ENCODE results near the gene GALNTL6. TPM values are rescaled to one million over a fixed set of nuclear protein-coding genes. Genes with fewer than 3 reads are reported as not detected.

The GALNTL6 gene
- total RNA-seq, 4 donors from 2014 or later: 0.30 to 1.3 (median 0.60) TPM

- intact Hi-C loops (cut with DNase I; ENCODE audit: low total_unique reads): no loop called here
- TF ChIP-seq POLR2A (IDR thresholded peaks at IDR 0.05): no peak
- no peak for TF ChIP-seq CTCF (IDR thresholded peaks at IDR 0.05)
- 74 to 80% methylated on average over 1 of the region's 1 CpG for WGBS, 2 donors
- DNase-seq (ENCODE audit: low spot score in 2 of 2): no peak
- H3K4me3 ChIP-seq (ENCODE audit: low read depth, poor library complexity, severe bottlenecking): no peak overlapping the region
Measured at GRCh38 chr4:172124656-172125308, 311.6 kb downstream of the GALNTL6 start.

DNA sequence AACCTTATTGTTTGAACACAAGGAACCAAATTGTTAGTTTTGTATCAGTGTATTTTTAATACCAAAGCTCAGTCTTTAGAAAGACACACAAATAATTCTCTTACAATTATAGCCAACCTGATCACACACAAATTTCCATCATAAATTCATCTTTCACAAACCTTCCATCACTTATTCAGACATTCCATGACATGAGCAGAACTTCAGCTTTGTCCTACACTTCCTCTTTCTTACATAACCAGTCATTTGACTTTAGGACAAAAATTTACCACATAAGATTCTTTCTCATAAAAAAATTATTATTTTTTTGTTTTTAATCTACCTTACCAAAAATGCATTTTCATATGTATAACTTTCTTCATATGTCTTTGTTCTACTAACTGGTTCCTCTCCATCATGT, 312.2 kb downstream of the GALNTL6 start:
- no peak for DNase-seq (ENCODE audit: low spot score in 2 of 2)
- TF ChIP-seq CTCF (IDR thresholded peaks at IDR 0.05) (no peak), POLR2A (IDR thresholded peaks at IDR 0.05) (no peak)
- intact Hi-C loops (cut with DNase I; ENCODE audit: low total_unique reads): no loop called here
- H3K4me3 ChIP-seq (ENCODE audit: low read depth, poor library complexity, severe bottlenecking): no peak overlapping the region

- no peak for DNase-seq (ENCODE audit: low spot score in 2 of 2)
- 91 to 94% methylated on average over 4 of the region's 4 CpGs for WGBS, 2 donors
Measured at GRCh38 chr4:172127168-172127567, 314.0 kb downstream of the GALNTL6 start.

DNA sequence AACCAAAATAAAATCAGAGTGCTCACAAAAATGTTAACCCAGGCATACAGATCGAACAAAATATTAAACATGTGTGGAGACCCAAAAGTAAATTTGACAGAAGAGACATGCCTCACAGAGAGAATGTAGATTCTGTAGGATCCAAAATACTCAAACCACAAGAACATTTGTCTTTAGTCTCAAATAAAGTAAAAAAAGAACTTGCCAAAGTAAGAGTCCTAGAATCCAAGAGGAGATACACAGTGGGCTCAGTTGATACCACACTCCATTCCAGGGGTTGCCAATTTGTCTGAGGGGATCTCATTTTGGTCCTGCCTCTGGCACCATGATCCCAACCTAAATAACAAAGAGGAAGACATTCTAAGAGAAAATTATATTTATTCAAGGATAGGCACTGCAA, 316.4 kb downstream of the GALNTL6 start:
- intact Hi-C loops (cut with DNase I; ENCODE audit: low total_unique reads): no loop called here
- no peak for TF ChIP-seq CTCF (IDR thresholded peaks at IDR 0.05)
- no peak for TF ChIP-seq POLR2A (IDR thresholded peaks at IDR 0.05)
- DNase-seq (ENCODE audit: low spot score in 2 of 2): no peak
- no peak overlapping the region for H3K4me3 ChIP-seq (ENCODE audit: low read depth, poor library complexity, severe bottlenecking)
- 53 to 57% methylated on average over 1 of the region's 1 CpG for WGBS, 2 donors

More at GRCh38 chr4:172127168-172127567, 314.0 kb downstream of the GALNTL6 start:
- no peak for TF ChIP-seq POLR2A (IDR thresholded peaks at IDR 0.05)
- no peak for TF ChIP-seq CTCF (IDR thresholded peaks at IDR 0.05)
- H3K4me3 ChIP-seq (ENCODE audit: low read depth, poor library complexity, severe bottlenecking): no peak overlapping the region
- intact Hi-C loops (cut with DNase I; ENCODE audit: low total_unique reads): no loop called here

- DNase-seq (ENCODE audit: low spot score in 2 of 2): no peak
- intact Hi-C loops (cut with DNase I; ENCODE audit: low total_unique reads): no loop called here
- TF ChIP-seq POLR2A (IDR thresholded peaks at IDR 0.05): no peak
- no peak for TF ChIP-seq CTCF (IDR thresholded peaks at IDR 0.05)
- 64 to 77% methylated on average over 2 of the region's 2 CpGs for WGBS, 2 donors
- H3K4me3 ChIP-seq (ENCODE audit: low read depth, poor library complexity, severe bottlenecking): no peak overlapping the region
Measured at GRCh38 chr4:172134521-172134920, 321.3 kb downstream of the GALNTL6 start.

DNA sequence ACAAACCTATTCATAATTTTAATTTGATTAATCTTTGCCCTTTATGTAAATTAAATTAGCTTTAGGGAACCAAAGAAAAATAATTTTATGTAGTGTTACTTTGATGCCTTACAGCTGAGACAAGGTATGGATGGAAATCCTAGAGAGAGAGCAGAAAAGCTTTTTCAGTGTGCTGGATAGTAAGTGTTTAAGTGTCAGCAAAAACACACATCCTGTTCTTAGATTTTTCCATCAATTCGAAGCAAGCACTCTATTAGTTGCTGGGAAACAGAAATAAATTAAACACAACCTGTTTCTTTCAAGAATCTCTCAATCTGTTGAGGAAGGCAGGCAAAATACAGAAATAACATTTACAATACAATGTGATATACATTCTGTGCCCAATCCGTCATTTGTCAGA, 327.8 kb downstream of the GALNTL6 start:
- WGBS, 2 donors: 65 to 67% methylated on average over 2 of the region's 2 CpGs
- no peak for DNase-seq (ENCODE audit: low spot score in 2 of 2)
- intact Hi-C loops (cut with DNase I; ENCODE audit: low total_unique reads): no loop called here

More for the DNA sequence above, 327.8 kb downstream of the GALNTL6 start:
- no peak for TF ChIP-seq POLR2A (IDR thresholded peaks at IDR 0.05)
- no peak for TF ChIP-seq CTCF (IDR thresholded peaks at IDR 0.05)
- H3K4me3 ChIP-seq (ENCODE audit: low read depth, poor library complexity, severe bottlenecking): no peak overlapping the region

Measured in lower leg skin (tissue), 4 donors.